GM12878 (cell line): ENCODE data around the gene RWDD1.

ENCODE experiments used
- CTCF ChIP-seq, 3 experiments: IDR thresholded peaks in 2 of 3; conservative IDR thresholded peaks in 1 of 3; 2 replicates each; pipeline ENCODE4 v1.5.1; 2011; ENCODE audit warnings: low read depth in 3 of 3, low read length in 3 of 3, mild to moderate bottlenecking in 3 of 3, control low read depth in 2 of 3, moderate library complexity in 2 of 3, inconsistent platforms in 1 of 3, mixed read lengths in 1 of 3; ENCODE audit not compliant: control insufficient read depth in 2 of 3, insufficient read depth in 1 of 3; ENCODE audit errors: extremely low read depth in 1 of 3
- SREBF1 ChIP-seq: IDR thresholded peaks from 2 replicates; pipeline ENCODE4 v1.6.1; 2012; ENCODE audit warnings: mild to moderate bottlenecking, low read length

GRCh38 chr6:116625872-116626271 lies 54.6 kb downstream of the RWDD1 start:
- TF ChIP-seq SREBF1 (no peak), CTCF (IDR thresholded peaks at IDR 0.05 in 2 of 3, conservative IDR thresholded peaks at IDR 0.05 in 1 of 3; ENCODE audit: control insufficient read depth in 2 of 3, extremely low read depth in 1 of 3, insufficient read depth in 1 of 3, low read depth in 3 of 3, low read length in 3 of 3) (no peak)
